ENCODE measurements around the gene ADAM11.
"Not testable (repeated sequence)": the region's sequence is repeated elsewhere in the genome, so short reads cannot be mapped to it uniquely, and the experiment has no call there.

The ADAM11 gene

DNA sequence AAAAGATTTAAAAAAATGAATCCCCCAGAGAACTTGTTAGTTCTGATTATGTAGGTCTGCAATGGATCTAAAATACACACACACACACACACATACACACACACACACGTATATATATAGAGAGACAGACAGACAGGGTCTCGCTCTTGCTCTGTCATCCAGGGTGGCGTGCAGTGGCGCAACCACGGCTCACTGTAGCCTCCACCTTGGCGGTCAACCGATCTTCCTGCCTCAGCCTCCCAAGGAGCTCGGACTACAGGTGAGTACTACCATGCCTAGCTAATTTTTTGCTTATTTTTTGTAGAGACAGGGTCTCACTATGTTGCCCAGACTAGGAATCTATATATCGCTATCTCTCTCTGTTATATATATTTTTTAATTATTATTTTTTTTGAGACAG is 37.9 kb downstream of the ADAM11 start:
- no peak for DNase-seq

DNA sequence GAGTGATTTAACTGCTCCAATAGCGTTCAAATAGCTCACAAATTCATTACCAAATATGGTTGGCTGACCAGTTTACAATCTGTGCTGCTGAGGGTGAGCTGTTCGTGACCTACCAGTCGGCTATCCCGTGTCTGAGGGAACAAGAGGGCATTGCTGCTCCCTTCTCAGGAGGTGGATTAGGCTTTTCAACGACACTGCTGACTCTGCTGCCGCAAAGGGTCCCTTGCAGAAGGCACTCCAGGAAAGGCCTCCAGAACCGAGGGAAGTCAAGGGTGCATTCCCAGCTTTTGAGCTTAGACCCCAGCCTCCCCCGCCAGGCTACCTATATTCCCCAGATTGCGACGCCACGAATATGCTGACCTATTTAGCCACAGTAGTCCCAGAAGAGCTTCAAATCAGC is 39.0 kb downstream of the ADAM11 start:
- no peak for DNase-seq

DNA sequence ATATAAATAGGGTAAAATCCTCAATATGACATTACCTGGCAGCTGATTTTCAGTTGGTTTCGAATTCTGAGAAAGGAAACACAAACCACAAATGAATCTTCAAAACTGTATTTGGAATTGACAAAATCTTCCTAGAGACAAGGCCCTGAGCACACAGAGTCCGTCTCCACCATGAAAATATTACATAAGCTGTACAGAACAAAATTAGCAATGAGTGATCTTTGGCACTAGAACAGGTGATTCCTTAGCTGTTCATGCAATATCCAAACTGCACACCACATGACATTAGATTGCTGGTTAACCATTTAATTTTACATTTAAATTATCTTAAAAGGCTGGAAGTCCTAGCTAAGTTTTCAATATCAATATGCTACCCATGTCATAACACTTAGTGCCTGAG is 39.6 kb downstream of the ADAM11 start:
- no peak for DNase-seq

DNA sequence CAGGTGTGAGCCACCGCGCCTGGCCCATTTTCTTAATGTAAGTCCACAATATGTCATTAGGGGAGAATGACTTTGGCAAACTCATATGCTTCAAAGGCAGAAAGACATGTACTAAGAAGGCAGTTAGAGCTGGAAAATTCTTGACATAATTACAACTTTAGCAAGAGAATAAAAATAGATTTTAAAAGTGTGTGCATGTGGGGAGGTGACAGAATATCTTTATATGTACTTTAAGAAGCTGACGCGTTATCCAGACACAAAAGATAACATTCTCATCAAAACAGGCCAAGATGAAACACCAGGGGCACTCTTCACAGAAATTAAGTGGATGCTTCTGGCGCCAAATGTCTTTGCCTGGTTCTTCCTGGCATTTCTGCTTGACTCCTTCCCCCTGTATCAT is 43.1 kb downstream of the ADAM11 start:
- no peak for DNase-seq

DNA sequence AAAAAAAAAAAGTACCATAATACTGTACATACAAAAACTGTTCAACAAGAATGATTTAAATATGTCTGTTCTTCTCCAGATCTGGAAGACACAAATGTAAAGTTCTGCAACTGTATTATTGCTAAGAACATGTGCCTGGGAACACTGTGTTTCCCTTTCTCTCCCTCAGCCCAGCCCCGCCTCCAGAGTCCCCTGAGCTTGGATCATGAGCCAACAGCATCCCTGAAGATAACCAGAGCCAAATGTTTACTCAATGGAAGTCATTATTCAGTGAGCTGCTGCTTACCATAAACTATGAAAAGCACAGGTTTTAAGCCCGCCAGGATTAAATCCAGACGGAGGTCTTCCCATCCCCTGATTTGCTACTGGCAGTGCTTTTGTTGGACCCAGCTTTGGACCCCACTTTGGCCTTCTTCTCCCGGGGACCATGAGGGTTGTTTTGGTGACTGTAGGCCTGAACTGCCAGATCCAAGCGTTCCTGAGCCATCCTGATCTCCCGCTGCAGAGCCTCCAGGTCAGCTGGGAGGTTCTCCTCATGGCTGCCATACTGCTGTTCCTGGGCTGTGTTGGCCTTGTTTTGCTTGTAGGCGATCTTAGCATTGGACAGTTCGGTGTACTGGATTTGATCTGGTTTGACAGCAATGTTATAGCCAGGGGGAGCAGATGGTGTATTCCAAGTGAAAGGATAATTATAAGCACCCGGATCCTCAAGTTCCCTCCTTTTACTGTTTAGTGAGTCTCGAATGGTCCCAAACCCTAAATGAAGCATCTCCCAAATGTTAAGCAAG is 45.7 kb downstream of the ADAM11 start:
- DNase-seq: no peak

DNA sequence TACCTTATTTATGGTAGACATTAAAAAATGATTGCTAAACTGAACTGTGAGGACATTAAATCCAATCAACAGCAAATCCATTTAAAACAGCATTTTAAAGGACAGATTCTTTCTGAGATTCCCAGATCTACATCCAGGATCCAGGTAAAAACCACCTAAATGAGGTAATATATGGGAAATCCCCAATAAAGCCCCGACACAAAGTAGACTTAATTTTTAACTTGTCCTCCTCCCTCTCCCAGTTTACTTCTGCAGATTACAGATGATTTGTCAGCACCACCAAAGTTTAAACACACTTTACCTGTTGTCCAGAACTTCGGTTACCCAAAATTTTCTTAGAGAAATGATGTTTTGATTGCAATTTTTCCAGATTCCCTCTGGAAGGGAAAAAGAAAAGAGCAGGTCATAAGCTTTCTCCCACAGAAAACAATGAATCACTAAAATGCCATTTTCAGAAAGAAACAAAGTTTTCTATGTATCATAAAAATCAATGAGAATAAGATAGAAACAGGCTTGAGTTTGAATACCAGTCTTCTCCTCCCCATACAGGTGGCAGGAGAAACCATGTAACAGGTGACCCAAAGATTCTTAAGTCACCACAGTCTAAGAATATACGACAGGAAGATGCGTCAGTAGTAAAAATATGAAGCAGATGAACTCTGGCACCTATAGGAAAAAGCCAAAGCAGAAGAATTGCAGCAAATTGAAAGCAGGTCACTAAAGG is 48.5 kb downstream of the ADAM11 start:
- no peak for DNase-seq

DNA sequence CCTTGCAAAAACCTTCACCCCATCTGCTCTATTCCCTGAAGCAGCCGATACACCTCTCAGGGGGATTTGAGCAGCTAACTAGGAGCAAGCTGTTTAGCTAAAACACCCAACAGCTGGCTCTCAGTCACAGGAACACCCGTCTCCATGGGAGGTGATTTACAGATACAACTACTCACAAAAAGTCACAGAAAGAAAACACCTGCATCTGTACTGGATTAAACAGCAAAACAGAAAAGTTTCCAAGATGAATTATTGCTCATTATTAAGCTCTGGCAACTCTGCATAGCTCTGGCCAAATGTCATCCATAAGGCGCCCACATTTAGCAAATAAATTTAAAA is 49.0 kb downstream of the ADAM11 start:
- no peak for DNase-seq

DNA sequence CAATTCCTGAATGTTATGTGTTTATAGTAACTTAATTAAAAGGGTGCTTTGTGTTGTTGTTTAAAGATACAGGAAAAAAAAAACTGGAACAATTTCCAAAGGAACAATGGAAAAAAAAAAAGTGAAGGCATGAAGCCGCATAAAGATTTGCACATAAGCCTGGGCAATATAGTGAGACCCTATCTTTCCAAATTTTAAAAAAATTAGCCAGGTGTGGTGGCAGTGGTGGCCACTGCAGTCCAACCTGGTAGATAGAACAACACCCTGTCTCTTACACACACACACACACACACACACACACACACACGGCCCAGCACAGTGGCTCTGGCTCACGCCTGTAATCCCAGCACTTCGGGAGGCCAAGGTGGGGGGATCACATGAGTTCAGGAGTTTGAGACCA is 49.4 kb downstream of the ADAM11 start:
- no peak for DNase-seq

DNA sequence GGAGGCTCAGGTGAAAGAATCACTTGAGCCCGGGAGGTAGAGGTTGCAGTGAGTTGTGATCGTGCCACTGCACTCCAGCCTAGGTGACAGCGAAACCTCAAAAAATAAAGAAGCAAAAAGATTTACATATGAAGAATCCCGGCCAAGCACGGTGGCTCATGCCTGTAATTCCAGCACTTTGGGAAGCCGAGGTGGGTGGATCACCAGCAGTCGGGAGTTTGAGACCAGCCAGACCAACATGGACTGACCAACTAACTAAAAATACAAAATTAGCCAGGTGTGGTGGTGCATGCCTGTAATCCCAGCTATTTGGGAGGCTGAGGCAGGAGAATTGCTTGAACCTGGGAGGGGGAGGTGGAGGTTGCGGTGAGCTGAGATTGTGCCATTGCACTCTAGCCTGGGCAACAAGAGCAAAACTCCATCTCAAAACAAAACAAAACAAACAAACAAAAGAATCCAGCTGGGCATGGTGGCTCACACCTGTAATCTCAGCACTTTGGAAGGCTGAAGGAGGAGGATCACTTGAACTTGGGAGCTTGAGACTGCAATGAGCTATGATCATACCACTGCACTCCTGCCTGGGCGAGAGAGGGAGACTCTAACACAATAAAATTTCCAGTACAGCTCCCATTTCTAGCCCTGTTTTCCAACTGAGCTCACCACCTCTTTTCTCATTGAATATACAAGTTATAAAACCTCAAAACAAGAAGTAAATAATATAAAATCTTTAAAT is 50.0 kb downstream of the ADAM11 start:
- DNase-seq: not testable (repeated sequence)

DNA sequence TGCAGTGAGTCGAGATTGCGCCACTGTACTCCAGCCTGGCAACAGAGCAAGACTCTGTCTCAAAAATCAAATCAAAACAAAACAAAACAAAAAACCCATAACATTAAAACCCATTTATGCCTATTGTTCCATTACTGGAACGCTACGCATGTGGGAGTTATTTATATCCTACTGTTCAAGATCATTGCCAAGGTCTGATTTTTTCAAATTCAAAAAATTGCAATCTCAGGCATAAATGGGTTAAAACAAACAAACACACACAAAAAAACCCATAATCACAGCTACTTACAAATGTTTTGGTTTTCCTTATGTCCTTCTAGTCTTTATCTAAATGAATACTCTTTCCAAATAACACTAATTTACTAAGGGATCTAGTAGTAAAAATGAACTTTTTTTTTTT is 53.5 kb downstream of the ADAM11 start:
- no peak for DNase-seq

DNA sequence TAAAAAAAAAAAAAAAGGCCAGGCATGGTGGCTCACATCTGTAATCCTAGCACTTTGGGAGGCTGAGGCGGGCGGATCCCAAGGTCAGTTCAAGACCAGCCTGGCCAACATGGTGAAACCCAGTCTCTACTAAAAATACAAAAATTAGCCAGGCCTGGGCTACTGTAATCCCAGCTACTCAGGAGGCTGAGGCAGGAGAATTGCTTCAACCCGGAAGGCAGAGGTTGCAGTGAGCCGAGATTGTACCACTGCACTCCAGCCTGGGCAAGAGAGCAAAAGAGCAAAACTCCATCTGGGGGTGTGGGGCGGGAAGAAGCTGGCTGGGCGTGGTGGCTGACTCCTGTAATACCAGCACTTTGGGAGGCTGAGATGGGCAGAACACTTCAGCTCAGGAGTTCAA is 59.7 kb downstream of the ADAM11 start:
- not testable (repeated sequence) for DNase-seq

DNA sequence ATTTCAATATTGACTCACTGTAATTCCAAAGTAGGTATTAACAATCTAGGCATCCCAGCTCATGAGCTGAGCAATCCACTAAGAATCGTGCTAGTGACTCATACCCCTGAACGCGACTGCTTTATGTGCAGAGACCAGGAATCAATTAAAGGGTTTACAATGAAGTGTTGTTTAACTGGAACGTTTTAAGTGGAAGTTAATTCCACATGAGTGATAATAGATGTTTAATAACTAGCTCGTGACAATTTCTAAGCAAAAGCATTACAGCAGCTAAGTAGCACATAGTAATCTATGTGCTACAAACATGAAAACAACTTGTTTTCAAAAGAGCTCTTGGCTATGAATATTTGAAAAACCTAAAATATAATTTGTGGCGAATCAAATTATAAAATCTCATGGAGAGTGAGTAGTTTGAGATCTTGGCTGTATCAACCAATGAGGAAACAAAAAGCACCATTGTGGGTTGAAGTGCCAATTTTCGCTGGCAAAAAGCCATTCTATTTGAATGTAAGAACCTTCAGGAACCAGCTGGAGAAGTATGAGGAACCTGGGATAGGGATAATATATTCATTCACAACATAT is 61.9 kb downstream of the ADAM11 start:
- peak; percentile 83 for DNase-seq

DNA sequence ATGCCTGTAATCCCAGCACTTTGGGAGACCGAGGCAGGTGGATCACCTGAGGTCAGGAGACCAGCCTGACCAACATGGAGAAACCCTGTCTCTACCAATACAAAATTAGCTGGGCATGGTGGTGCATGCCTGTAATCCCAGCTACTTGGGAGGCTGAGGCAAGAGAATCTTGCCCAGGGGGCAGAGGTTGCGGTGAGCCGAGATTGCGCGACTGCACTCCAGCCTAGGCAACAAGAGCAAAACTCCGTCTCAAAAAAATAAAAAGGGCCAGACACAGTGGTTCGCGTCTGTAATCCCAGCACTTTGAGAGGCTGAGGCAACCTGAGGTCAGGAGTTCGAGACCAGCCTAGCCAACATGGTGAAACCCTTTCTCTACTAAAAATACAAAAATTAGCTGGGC is 66.4 kb downstream of the ADAM11 start:
- not testable (repeated sequence) for DNase-seq

DNA sequence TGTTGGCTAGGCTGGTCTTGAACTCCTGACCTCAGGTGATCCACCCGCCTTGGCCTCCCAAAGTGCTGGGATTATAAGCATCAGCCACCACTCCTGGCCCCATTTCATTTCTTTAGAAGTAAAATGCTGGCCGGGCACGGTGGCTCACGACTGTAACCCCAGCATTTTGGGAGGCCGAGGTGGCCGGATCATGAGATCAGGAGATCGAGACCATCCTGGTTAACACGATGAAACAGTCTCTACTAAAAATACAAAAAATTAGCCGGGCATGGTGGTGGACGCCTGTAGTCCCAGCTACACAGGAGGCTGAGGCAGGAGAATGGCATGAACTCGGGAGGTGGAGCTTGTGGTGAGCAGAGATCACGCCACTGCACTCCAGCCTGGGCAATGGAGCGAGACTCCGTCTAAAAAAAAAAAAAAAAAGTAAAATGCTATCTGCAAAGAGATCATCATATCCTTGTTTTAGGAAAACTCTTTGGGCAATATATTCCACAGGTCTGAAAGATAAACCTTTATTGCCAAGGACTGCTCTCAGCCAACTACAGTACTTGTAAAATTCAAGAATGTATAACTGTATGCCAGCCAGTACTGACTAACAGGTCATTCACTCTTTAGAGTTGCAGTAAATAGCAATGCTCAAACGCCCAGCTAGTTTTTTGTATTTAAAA is 67.5 kb downstream of the ADAM11 start:
- DNase-seq: no peak

DNA sequence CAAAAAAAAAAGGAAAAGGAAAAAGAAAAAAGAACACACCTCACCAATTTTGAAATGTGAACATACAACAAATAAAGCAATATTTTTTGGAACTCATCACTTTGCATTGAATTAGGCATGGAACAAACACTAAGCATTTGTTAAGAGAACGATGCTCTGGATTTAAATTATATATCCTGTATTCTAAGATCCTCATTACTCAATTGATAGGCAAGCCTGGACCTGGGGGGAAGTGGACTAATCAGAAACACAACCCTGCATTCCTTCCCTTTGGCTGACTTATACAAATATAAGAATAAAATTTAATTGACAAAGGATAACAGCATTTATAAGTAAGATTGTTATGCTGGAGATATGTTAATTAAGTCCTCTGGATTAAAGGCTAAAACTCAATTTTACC is 69.1 kb downstream of the ADAM11 start:
- DNase-seq: no peak

DNA sequence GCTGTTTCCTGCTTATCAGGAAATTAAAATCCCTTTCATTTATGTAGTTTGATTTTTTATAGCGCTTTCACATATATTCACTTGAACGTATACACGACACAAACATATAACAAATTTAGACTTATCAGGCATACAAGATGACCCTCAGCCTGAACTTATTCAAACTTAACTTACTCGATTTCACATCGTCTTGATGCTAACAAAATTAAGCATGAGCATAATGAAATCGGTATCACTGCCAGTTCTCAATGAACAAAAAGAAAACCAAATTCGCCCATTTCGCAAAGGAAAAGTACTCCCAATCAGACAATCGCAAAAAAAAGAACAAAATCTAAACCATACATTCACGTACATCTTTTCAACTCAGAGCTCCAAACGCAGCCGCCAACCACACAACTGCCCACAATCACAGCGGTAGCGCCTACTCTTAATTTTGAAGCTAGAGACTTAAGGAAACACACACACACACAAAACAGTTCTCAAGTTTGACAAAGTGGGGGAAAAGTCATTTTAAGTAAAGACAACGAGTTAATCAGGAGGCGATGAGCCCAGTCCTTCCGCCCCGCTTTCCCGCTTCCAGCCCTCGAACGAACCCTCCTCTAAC is 70.2 kb downstream of the ADAM11 start:
- peak; percentile 14 for DNase-seq

DNA sequence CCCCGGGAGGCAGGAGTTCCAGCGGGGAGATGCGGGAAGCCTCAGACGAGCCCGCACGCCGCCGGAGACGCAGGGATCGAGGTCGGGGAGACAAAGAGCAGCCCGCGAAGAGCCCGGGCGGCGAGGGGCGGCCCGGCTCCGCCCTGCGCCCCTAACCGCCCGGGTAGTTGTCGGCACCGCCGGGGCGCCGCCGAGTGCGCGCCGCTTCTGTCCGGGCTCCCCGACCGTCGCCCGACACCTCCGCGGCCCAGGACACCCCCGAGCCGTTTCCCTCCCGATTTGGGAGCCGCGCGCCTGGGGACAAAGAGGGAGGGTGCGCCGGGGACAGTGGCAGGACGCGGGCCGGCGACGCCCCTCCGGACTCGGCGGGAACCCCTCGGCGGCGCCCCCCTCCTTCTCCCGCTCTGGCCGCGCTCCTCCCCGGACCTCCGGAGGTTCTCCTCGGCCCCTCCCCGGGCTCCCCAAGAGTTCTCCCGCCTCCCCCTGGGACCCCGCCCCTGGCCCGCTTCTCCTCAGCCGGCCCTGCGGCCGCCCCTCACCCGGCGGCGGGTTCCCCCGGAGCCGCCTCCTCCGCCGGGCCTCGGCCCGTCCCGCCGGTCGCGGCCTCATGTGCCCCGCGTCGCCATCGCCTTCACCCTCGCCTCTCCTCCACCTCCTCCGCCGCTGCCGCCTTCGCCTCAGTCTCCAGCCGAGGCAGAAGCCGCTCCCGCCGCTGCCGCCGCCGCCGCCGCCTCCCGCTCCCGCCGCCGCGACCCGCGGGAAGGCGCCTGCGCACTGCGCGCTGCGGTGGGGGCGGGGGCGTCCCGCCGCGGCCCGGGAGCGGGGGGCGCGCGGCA is 71.0 kb downstream of the ADAM11 start, which contains the start of gene GJC1:
Gene GJC1, minus strand, starts transcription at position 765 of the 836 bp plus-strand sequence. CDS start 24,470 bp downstream, outside the sequence.
- DNase-seq: no peak

DNA sequence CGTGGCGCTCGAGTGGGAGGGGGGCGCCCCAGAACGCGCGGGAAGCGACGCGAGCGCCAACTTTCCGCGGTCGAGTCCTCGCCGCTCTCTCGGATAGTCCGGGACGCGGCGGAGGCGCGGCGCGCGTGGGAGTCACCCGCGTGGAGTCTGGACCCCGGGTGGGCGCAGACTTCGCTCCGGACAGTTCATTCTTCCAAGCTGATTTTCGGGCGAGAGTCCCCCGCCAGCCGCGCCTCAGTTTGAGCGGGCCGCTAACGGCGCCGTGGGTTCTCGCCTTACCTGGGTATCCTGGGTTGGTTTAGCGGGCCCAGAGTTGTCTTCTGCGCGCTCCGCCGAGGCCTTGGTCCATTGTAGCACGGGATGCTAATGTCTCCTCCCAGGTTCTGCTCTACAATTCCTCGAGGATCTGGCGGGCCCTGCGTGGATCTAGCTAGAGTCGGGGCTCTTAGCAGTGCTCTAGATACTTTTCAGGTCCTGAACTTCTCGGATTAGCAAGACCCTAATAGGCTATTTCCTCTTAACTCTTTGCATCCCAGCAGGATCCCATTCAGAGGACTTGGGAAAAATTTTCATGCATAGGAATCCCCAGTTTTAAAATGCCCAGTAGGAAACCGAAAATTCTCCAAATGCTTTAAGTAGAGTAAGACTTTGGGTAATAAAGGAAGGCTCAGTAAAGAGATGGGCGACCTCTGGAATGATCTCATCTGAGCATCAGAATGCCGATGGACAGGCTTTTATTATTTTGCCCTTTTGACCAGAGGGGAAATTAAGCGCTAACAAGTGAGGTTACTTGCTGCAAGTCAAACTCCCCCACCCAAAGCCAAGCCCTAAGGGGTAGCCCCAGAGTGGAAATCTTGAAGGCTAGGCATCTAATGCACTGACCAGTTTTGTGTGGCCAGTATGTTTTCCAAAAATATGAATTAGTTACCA is 71.8 kb downstream of the ADAM11 start:
- DNase-seq: no peak

DNA sequence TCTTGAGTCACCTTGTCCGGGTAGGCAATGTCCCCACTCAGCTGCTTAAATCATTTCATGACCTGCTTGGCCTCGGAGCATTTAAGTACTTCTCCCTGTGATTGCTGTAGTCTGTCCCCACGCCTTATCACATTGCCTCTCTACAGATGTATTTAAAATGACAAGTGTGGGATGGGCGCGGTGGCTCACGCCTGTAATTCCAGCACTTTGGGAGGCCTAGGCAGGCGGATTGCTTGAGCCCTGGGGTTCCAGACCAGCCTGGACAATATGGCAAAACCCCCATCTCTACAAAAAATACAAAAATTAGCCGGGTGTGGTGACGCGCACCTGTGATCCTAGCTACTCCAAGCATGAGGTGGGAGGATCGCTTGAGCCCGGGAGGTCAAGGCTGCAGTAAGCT is 72.6 kb downstream of the ADAM11 start:
- no peak for DNase-seq

All from NCI-H1092 treated with DMSO at 0.1 percent for 48 hours (cell line).